CD4-positive, alpha-beta T cell treated with Interleukin-2 at 100 ng/mL for 4 hours (primary cell): ENCODE data around the gene HSFX1.

ENCODE experiments used
- DNase-seq: peaks from one replicate; pipeline ENCODE4 v3.0.0-alpha.2; 2020; ENCODE audit warnings: low spot score

HSFX1 gene

DNA sequence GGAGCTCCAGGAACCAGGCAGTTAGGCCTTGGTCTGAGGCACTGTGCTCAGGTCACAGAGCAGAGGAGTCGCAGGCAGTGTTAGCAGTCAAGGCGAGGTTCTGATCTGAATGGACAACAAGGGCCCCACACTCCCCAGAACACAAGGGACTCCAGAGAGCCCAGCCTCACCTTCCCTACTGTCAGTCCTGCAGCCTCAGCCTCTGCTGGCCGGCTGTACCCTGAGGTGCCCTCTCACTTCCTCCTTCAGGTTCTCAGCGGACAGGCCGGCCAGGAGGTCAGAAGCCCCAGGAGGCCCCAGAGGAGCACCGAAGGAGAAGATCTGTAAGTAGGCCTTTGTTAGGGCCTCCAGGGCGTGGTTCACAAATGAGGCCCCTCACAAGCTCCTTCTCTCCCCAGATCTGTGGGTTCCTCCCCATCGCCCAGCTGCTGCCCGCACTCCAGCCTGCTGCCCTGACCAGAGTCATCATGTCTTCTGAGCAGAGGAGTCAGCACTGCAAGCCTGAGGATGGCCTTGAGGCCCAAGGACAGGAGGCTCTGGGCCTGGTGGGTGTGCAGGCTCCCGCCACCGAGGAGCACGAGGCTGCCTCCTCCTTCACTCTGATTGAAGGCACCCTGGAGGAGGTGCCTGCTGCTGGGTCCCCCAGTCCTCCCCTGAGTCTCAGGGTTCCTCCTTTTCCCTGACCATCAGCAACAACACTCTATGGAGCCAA lies 34.0 kb downstream of the HSFX1 start:
- DNase-seq: no peak

DNA sequence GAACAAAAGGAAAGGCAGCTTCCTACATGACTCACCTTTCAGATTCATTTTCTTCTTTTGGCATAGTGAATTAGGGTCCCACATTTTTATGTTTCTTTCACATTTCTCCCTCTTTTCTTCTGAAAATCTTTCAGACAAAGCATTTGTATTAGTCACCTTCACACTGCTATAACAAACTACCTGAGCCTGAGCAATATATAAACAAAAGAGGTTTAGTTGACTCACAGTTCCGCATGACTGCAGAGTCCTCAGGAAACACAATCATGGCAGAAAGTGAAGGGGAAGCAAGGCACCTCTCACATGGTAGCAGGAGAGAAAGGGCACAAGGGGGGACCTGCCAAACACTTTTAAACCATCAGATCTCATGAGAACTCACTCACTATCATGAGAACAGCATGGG lies 44.8 kb downstream of the HSFX1 start:
- no peak for DNase-seq

DNA sequence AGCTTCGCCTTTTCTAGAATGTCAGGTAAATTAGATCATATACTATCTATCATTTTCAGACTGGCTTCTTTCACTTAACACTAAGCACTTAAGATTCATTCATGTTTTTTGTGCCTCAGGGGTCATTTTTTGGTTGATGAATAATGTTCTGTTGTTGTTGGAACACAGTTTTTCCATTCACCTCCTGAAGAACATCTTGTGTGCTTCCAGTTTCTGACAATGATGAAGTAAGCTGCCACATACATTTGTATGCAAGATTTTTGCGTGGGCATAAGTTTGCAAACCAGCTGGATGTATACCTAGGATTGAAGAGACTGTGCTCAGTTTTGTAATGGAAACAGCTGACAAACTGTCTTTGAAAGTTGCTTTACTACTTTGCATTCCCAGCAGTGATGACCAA lies 45.5 kb downstream of the HSFX1 start:
- DNase-seq: no peak

DNA sequence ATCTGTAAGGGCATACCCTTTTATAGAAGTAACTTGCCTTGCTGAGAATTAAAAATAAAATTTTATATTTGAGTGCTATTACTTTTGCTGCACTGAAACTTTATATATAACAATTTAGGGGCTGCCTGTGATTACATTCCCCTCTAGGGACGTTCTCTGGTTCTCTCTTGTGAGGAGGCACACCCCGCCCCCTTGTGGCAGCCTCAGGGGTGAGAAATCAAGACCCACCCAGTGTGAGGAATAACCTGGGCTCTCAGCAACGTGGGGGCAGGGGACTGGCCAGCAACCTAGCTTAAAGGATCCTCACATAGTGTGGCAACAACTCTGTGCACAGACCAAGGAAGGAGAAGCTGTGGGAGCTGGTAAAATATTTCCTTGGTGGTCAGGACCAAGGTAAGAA lies 51.6 kb downstream of the HSFX1 start:
- DNase-seq: peak; percentile 48
